Fibroblast of lung (primary cell): ENCODE results near the gene FKBP14.

Experiments
- CTCF ChIP-seq, 2 donors: IDR thresholded peaks in 1 of 2; conservative IDR thresholded peaks in 1 of 2; 1 replicate in 1 of 2; 2 replicates in 1 of 2; pipeline ENCODE4 v1.5.1; 2011 to 2012; ENCODE audit warnings: low read length in 2 of 2, control low read depth in 1 of 2, inconsistent platforms in 1 of 2, low read depth in 1 of 2, mild to moderate bottlenecking in 1 of 2
- EZH2 ChIP-seq: IDR thresholded peaks from 2 replicates; pipeline ENCODE4 v1.5.1; 2012; ENCODE audit warnings: low read length, control low read depth, mild to moderate bottlenecking; ENCODE audit errors: missing control alignments

DNA sequence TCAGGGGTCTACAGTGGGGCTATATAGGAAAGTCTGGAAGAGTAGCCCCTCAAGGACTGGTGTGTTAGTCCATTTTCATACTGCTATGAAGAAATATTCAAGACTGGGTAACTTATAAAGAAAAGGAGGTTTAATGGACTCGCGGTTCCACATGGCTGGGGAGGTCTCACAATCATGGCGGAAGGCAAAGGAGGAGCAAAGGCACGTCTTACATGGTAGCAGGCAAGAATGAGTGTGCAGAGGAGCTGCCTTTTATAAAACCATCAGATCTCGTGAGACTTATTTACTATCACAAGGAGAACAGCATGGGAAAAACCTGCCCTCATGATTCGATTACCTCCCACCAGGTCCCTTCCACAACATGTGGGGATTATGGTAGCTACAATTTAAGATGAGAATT is 3.0 kb downstream of the FKBP14 start:
- no peak for TF ChIP-seq CTCF (conservative IDR thresholded peaks at IDR 0.05 in 1 of 2, IDR thresholded peaks at IDR 0.05 in 1 of 2; ENCODE audit: low read depth in 1 of 2, low read length in 2 of 2)
- TF ChIP-seq EZH2, result no peak
